ENCODE data around the gene POU6F2.

Gene POU6F2

DNA sequence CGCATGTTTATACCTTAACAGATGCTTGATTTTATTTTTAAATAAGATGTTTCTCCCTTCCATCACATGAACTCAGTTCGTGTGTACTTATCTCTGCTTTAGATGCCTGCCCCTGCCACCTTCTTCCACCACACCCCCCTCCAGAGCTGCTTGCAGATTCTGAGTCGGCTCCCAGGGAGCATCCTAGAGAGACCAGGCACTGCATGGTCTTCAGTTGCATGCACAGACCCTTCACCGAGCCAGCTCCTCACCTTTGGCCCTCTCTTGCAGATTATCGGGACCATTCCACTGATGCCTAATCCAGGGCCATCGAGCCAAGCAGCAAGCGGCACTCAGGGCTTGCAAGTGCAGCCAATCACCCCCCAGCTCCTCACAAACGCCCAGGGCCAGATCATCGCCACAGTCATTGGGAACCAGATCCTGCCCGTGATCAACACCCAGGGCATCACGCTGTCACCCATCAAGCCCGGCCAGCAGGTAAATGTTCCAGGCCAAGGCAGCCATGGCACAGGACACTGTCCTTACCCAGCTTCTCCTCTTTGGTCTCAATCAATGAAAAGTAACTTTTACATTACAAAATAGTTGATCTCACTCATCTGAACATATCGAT is 455.2 kb downstream of the POU6F2 start:
- no peak for DNase-seq (ENCODE audit: low read depth in 2 of 2)

DNA sequence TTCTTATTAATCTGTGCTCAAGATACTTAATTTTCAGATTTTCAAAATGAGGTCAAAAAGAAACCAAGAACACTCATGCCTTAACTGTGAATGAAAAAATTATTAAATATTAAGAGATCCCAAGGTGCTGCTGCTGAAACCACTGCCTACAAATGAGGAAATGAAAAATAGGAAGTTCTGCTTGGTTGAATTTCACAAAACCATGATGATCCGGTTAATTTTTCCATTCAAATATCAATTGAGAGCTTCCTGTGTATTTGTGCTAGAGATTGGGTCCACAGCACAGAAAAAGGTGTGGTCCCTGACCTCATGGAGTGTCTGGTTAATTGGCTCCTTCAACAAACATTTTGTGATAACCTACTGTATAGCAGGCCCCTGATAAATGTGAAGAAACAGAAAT is 455.8 kb downstream of the POU6F2 start:
- no peak for DNase-seq (ENCODE audit: low read depth in 2 of 2)

- DNase-seq (ENCODE audit: low read depth in 2 of 2), result no peak
Observed at GRCh38 chr7:39434012-39434411, 456.3 kb downstream of the POU6F2 start.

DNA sequence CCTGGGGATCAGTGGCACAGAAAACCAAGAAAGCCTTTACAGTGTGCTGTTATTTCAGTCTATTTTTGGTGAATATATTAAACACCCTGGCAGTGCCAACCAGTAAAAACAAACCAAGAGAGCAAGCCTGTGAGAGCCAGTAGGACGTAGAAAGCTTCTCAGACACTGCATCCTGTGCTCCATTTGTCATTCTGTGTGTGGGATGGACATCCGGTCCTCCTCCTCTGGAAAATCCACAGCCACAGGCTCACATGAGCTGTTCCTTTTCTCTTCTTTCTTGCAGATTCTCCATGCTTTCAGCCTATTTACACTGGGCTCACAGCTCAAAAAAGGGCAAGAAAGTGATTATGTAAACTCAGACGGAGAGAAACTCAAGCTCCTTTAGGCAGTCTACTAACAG is 468.8 kb downstream of the POU6F2 start:
- DNase-seq (ENCODE audit: low read depth in 2 of 2), result no peak

DNA sequence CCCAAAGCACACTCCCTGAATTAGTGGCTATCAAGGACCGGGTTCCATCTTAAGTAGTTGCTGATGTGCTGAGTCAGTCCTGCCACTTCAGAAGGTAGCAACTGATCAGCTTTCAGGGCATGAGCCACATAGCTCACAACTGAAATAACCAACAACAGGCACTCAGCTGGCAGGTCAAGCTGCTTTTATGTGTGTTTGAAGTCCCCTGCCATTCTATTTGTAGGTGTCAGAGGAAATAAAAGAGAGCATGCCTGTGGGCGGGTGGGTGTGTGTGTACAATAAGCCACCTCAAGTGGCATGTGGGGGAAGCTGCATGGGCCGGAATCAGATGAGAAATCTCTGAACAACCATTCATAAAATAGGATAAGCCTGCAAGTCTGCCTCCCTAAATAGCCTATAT is 474.2 kb downstream of the POU6F2 start:
- DNase-seq (ENCODE audit: low read depth in 2 of 2), result no peak

- peak; percentile 20 to 22 for DNase-seq (ENCODE audit: low read depth in 2 of 2)
Observed at GRCh38 chr7:39453743-39454355, 476.1 kb downstream of the POU6F2 start.

- no peak for DNase-seq (ENCODE audit: low read depth in 2 of 2)
Observed at GRCh38 chr7:39458061-39458745, 480.5 kb downstream of the POU6F2 start.

- no peak for DNase-seq (ENCODE audit: low read depth in 2 of 2)
Observed at GRCh38 chr7:39459636-39460035, 481.9 kb downstream of the POU6F2 start.

- no peak for DNase-seq (ENCODE audit: low read depth in 2 of 2)
Observed at GRCh38 chr7:39460486-39460885, 482.8 kb downstream of the POU6F2 start.

GRCh38 chr7:39461263-39461820 is 483.6 kb downstream of the POU6F2 start:
- no peak for DNase-seq (ENCODE audit: low read depth in 2 of 2)

GRCh38 chr7:39463252-39463651 is 485.5 kb downstream of the POU6F2 start:
- DNase-seq (ENCODE audit: low read depth in 2 of 2), result no peak

DNA sequence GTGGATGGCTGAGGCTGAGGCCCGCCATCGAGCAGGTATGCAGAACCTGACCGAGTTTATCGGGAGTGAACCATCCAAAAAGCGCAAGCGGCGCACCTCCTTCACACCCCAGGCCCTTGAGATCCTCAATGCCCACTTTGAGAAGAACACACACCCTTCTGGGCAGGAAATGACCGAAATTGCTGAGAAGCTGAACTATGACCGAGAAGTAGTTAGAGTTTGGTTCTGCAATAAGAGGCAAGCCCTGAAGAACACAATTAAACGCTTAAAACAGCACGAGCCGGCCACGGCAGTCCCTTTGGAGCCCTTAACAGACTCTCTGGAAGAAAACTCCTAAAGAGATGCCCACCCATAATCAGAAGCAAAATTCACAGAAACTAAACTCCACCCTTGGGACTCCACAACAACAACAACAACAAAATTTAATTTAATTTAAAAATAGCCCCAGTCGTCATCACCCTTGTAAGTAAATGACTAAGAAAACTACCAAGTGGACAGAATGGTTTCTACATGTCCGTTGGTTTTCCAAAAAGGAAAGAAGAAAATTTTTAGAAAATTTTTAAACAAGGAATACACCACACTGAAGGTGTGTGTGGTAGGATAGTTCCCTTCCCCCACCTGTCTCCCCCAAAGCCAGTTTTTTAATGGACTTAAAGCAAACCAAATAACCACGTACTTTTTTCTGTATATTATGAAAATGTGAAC is 486.8 kb downstream of the POU6F2 start:
- DNase-seq (ENCODE audit: low read depth in 2 of 2), result no peak

DNA sequence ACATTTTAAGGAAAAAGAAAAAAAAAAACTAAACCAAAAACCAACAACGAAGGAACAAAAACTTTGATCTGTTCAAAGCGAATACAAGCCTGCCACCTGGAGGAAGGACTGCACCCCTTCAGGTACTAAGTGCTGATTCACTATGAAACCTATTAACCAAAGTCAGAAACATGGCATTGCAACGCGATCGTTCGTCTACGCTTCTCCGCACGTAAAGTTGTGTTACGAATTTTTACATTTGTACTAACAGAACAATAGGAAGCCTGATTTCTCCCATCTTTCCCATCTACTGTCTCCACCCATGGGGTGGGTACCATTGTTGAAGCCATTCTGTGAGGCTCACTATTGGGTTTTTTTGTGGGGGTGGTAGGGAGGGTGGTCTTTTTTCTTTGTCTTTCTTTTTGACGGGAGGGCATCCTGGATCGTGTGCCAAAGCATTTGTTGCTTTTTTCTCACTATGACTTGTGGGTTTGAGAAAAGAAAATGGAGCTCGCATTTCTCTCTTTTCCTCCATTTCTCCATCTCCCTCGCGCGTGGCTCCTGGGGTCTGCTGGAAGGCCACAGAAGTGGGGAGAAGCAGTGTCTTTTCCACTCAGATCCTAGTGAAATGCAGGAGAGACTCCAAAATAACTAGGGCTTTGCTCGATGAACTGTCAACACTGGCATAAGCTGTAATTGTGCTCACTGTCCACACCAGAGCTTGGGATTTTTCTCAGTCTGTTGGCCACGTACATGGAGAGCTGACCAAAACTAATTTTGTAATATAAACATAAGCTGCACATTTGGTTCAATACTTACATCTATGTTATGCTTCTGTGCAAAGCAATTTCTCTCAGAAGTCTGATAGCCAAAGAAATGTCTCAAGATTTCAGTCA is 487.6 kb downstream of the POU6F2 start:
- DNase-seq (ENCODE audit: low read depth in 2 of 2), result peak; percentile 42 to 48

DNA sequence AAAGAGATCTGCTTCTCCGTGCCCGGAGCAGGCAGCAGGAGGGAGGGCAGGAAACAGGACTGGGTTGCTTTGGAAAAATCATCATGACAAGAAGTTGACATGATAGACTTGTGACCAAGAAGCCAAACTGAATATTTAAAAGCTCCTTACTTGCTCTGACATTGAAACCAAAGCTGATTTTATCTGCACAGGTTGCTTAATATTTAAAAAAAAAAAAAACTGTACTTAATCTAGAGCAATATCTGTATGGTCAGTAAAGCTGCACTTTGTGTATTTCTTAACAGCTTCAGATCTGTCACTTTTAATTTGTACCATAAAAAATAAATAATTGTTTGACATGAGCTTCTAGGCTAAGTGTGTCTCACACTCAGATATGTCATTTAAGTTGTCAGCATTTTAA is 490.6 kb downstream of the POU6F2 start:
- DNase-seq (ENCODE audit: low read depth in 2 of 2), result no peak

- DNase-seq (ENCODE audit: low read depth in 2 of 2), result no peak
Observed at GRCh38 chr7:39468808-39469374, 491.2 kb downstream of the POU6F2 start.

DNA sequence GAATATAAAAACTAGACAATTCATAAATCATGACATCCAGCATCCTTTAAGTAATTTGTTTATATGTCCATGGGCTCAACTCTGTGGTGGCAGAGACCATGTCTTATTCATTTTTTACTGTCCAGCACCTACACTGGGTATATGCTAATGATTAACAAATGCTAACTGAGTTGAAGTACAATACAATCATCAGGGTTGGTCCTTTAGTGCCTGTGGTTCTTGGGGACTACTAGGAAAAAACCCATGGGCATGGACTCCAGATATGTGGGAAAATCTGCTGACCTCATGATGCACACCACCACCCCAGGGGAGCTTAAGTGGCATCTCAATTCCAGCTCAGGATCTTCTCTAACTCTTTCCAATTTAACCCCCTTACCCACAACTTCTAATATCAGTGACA is 503.2 kb downstream of the POU6F2 start:
- no peak for DNase-seq (ENCODE audit: low read depth in 2 of 2)

DNA sequence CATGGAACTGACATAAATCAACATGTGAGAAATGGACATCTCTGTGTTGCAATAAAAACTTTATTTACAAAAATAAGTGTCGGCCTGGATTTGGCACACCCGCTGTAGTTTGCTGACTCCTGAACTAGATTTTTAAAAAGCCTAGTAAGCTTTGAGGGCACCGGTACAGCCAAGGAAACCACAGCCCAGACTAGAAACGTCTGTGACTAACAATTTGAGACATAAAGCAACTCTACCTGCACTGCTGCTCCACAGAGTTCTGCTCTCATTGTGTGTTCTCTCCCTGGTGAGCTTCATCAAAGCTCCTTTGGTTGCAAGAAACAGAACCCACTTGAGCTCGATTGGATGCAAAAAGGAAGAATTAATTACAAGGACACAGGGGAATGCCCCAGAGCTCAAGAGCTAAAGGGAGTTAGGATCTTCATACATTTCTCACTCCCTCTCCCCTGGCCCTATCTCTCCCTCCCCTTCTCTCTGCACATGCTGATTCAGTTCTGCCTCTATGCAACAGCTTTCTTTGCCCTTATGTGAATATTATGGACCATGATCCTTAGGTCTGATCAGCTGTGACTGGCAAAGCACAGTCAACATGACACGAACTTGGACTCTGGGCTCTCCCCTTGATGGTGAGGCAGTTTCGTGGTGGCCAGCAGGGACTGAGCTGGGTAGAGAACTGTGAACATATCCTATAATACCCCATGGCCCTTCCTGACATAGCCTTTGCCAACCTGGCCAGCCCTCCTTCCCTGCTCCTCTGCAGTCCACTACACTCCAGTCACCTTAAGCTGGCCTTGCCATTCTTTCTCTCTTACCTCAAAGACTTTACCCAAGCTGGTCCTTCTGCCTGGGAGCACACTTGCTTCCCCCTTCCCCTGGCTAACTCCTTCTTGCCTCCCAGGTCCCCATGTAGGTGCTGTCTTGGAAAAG is 511.0 kb downstream of the POU6F2 start:
- DNase-seq (ENCODE audit: low read depth in 2 of 2), result no peak

DNA sequence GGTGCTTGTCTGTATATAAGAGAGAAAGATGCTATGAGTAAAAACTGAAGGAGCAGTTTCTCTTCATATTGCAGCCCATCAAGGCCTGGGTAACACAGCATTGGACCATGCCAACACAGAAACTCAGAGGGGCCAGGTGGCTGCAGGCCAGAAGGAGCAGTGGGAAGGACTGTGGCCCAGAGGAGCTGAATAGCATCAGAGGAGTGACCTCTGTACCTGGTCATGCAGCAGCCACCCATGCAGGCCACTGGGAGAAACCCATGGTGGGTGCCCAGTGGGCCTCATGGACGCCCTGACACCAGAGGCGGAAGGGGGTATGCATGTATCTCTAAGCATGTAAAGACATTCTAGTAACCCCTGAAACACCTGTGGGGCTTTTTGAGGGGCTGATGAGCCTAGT is 512.6 kb downstream of the POU6F2 start:
- no peak for DNase-seq (ENCODE audit: low read depth in 2 of 2)

GRCh38 chr7:39493934-39494333 is 516.2 kb downstream of the POU6F2 start:
- peak; percentile 34 for DNase-seq (ENCODE audit: low read depth in 2 of 2)

DNA sequence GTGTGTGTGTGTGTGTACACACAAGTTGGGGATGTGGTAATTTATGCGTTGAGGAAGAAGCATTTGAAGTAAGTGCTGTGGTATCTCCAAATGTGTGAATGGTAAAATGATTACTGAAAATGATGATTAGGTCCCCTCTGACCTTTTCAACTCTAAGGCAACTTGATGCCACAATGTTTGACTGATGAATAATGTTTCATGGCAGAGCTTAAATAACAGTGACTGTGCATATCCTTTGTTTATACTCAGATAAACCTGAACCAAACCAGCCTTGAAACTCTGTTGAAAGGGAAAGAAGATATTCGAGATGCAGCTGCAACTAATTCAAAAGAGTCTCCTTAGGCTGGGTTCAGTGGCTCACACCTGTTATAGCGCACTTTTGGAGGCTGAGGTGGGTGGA is 523.6 kb downstream of the POU6F2 start:
- DNase-seq (ENCODE audit: low read depth in 2 of 2), result no peak
